ENCODE measurements around the gene DYNC1I1.

GRCh38 chr7:95952851-95953250 is 180.5 kb downstream of the DYNC1I1 start:
- TF ChIP-seq CTCF (IDR thresholded peaks at IDR 0.05) (no peak), EP300 (IDR thresholded peaks at IDR 0.05) (no peak)

All from suprapubic skin (tissue), 3 donors.